Measurements from ENCODE around the gene ANKRD40CL. TPM values are rescaled to one million over a fixed set of nuclear protein-coding genes. Genes with fewer than 3 reads are reported as not detected.

ANKRD40CL gene
- total RNA-seq, 2 donors from 2014 or later = not detected

DNA sequence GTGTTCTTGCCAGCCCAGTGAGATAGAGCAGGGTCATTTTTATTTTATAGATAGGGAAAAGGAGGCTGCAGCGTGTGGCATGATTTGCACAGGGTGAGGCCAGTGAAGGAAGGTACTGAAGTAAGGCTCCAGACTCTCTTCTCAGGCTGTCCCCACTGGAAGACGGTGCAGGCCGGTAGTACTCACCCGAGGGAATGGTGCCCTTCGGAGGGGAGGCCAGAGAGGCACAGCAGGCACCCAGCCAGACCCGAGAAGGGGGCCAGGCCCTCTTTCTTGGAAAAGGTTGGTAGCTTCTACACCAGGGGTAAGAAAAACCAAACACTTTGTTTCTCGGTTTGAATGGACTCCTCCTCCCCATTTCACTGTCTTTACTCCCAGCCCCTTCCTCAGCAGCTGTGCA, 288 bp downstream of the ANKRD40CL start:
- Histone ChIP-seq H3K4me1 (ENCODE audit: control insufficient read depth in 1 of 2, low read depth in 2 of 2) (peaks cover 18 to 33% of the 10 kb centered on the region in 2 donors), H3K4me3 (no peak overlapping the region), H3K9me3 (no peaks in the 10 kb centered on the region), H3K27me3 (replicated peaks; ENCODE audit: insufficient read depth) (no peaks in the 10 kb centered on the region), H3K27ac (no peak overlapping the region), H3K36me3 (no peaks in the 10 kb centered on the region)
- no peak for ATAC-seq (ENCODE audit: insufficient number of reproducible peaks, low FRiP score, low read depth)
- DNase-seq (ENCODE audit: low spot score) = no peak
- TF ChIP-seq, protein P1, sequence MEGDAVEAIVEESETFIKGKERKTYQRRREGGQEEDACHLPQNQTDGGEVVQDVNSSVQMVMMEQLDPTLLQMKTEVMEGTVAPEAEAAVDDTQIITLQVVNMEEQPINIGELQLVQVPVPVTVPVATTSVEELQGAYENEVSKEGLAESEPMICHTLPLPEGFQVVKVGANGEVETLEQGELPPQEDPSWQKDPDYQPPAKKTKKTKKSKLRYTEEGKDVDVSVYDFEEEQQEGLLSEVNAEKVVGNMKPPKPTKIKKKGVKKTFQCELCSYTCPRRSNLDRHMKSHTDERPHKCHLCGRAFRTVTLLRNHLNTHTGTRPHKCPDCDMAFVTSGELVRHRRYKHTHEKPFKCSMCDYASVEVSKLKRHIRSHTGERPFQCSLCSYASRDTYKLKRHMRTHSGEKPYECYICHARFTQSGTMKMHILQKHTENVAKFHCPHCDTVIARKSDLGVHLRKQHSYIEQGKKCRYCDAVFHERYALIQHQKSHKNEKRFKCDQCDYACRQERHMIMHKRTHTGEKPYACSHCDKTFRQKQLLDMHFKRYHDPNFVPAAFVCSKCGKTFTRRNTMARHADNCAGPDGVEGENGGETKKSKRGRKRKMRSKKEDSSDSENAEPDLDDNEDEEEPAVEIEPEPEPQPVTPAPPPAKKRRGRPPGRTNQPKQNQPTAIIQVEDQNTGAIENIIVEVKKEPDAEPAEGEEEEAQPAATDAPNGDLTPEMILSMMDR (IDR thresholded peaks at IDR 0.05) = no peak

DNA sequence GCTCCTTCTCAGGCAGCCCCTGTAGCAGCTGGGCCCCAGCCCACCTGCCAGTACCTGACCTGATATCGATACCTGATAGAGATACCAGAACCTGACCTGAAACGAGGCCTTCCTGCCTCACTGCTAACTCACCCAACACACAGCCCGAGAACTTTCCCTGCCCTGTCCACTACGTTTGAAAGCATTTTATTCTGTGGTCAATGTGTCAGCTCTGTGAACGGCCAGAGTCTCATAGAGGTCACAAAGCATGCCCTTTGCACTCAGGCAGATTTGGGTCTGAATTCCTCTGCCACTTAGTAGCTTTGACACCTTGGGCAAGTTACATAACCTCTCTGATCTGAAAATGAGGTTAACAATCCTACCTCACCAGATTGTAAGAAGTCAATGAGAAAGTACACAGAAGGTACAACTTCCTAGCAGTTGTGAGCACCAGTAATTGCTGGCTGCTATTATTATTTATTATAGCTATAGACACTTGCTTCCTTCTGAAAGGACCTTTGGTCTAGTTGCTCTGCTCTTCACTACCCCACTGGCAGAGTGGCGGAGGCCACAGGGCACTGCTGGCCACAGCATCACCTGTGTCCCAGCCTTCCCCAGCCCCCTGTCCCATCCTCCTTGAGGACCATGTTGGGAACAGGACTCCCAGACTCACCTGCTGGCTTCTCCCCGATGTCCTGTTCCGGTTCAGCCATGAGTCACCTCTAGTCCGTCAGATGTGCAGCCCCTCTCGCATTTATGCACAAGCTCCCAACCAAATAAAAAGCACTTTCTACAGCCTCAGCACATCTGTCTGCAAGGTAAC, 895 bp downstream of the ANKRD40CL start:
- Histone ChIP-seq H3K4me1 (ENCODE audit: control insufficient read depth in 1 of 2, low read depth in 2 of 2) (peaks cover 18 to 33% of the 10 kb centered on the region in 2 donors), H3K4me3 (no peak overlapping the region), H3K36me3 (no peaks in the 10 kb centered on the region), H3K9me3 (no peaks in the 10 kb centered on the region), H3K27ac (no peak overlapping the region), H3K27me3 (replicated peaks; ENCODE audit: insufficient read depth) (no peaks in the 10 kb centered on the region)
- TF ChIP-seq, protein P1 (IDR thresholded peaks at IDR 0.05) = no peak
- DNase-seq (ENCODE audit: low spot score) (no peak), ATAC-seq (ENCODE audit: insufficient number of reproducible peaks, low FRiP score, low read depth) (no peak)

DNA sequence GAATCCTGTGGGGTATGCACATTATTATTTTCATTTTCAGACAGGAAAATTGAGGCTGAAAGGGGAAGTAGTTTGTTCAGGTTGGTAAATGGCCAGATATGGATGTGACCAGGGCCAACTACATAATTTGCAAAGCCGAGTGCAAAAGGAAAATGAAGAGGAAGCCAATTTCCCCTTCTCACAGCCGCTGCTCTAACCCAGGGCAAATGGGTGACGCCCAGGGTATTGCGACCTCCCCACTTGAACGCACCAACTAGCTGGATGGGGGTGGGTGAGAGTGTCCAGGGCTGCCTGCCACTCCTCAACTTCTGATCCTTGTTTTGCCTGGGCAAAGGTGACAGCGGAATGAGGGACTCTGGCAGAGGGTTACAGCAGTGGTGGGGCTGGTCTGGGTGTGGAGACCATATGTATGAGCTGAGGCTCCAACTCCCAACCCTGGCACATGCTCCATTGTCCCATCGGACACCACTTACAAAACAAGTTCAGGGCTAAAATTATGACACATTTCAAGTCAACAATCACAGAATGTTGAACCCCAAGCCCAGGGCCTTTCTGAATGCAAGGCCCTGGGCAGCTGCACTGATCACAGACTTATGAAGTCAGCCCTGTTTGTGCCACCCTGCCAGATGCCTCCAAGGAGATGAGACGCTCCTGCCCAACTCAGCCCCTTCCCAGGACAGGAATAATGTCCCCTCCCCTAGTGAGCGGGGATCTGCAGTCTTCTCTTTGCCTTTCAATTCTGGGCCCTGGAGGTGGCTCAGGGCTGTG, 1.7 kb downstream of the ANKRD40CL start:
- Histone ChIP-seq H3K4me1 (ENCODE audit: control insufficient read depth in 1 of 2, low read depth in 2 of 2) (peaks cover 18 to 33% of the 10 kb centered on the region in 2 donors), H3K4me3 (peak overlapping the region; percentile 15), H3K27ac (no peak overlapping the region), H3K9me3 (no peaks in the 10 kb centered on the region), H3K27me3 (replicated peaks; ENCODE audit: insufficient read depth) (no peaks in the 10 kb centered on the region), H3K36me3 (no peaks in the 10 kb centered on the region)
- TF ChIP-seq, protein P1 (IDR thresholded peaks at IDR 0.05) = no peak
- ATAC-seq (ENCODE audit: insufficient number of reproducible peaks, low FRiP score, low read depth) (no peak), DNase-seq (ENCODE audit: low spot score) (no peak)

DNA sequence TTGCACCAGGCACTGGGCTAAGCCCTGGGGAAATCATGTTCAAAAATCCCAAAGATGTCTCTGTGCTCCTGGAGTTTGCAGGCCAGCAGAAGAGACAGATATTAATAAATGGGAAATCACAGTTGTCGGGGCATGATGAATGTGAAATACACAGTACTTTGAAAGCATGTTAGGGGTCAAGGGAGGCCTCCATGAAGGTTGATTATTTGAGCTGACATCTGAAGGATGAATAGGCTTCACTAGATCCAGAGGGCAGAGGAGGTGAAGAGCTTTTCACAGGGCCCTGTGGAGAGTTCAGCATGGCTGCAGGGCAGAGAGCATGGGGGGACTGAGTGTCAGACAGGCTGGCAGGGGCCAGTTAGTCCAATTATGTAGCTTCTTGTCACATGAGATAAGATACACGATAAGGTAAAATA, 2.6 kb downstream of the ANKRD40CL start:
- TF ChIP-seq, protein P1 (IDR thresholded peaks at IDR 0.05) = no peak
- H3K36me3 ChIP-seq = no peaks in the 10 kb centered on the region
- peak overlapping the region in 1 of 2 donors; percentile 4 for H3K27ac ChIP-seq
- H3K9me3 ChIP-seq = no peaks in the 10 kb centered on the region
- H3K4me1 ChIP-seq (ENCODE audit: control insufficient read depth in 1 of 2, low read depth in 2 of 2) = peaks cover 18 to 33% of the 10 kb centered on the region in 2 donors
- no peak overlapping the region for H3K4me3 ChIP-seq
- H3K27me3 ChIP-seq (replicated peaks; ENCODE audit: insufficient read depth) = no peaks in the 10 kb centered on the region
- DNase-seq (ENCODE audit: low spot score) = no peak
- no peak for ATAC-seq (ENCODE audit: insufficient number of reproducible peaks, low FRiP score, low read depth)
